Measurements from ENCODE around the gene CYTH1.

The CYTH1 gene

GRCh38 chr17:78687944-78688343, 94.1 kb downstream of the CYTH1 start:
- TF ChIP-seq ZNF274 (IDR thresholded peaks at IDR 0.05; ENCODE audit: low read depth, low read length) = no peak
- no peak overlapping the region for H3K4me3 ChIP-seq (ENCODE audit: low read length)

GRCh38 chr17:78687125-78687524, 94.9 kb downstream of the CYTH1 start:
- TF ChIP-seq ZNF274 (IDR thresholded peaks at IDR 0.05; ENCODE audit: low read depth, low read length) = no peak
- no peak overlapping the region for H3K4me3 ChIP-seq (ENCODE audit: low read length)

GRCh38 chr17:78684026-78684425, 98.0 kb downstream of the CYTH1 start:
- H3K4me3 ChIP-seq (ENCODE audit: low read length) = no peak overlapping the region
- no peak for TF ChIP-seq ZNF274 (IDR thresholded peaks at IDR 0.05; ENCODE audit: low read depth, low read length)

GRCh38 chr17:78683408-78683961, 98.6 kb downstream of the CYTH1 start:
- TF ChIP-seq ZNF274 (IDR thresholded peaks at IDR 0.05; ENCODE audit: low read depth, low read length) = no peak
- no peak overlapping the region for H3K4me3 ChIP-seq (ENCODE audit: low read length)

- no peak overlapping the region for H3K4me3 ChIP-seq (ENCODE audit: low read length)
- TF ChIP-seq ZNF274 (IDR thresholded peaks at IDR 0.05; ENCODE audit: low read depth, low read length) = no peak
Observed at GRCh38 chr17:78682363-78682762, 99.7 kb downstream of the CYTH1 start.

- no peak overlapping the region for H3K4me3 ChIP-seq (ENCODE audit: low read length)
- TF ChIP-seq ZNF274 (IDR thresholded peaks at IDR 0.05; ENCODE audit: low read depth, low read length) = no peak
Observed at GRCh38 chr17:78680436-78680835, 101.6 kb downstream of the CYTH1 start.

- no peak for TF ChIP-seq ZNF274 (IDR thresholded peaks at IDR 0.05; ENCODE audit: low read depth, low read length)
- H3K4me3 ChIP-seq (ENCODE audit: low read length) = no peak overlapping the region
Observed at GRCh38 chr17:78679495-78680395, 102.3 kb downstream of the CYTH1 start.

- no peak overlapping the region for H3K4me3 ChIP-seq (ENCODE audit: low read length)
- TF ChIP-seq ZNF274 (IDR thresholded peaks at IDR 0.05; ENCODE audit: low read depth, low read length) = no peak
Observed at GRCh38 chr17:78678711-78679110, 103.4 kb downstream of the CYTH1 start.

GRCh38 chr17:78678222-78678557, 103.9 kb downstream of the CYTH1 start:
- TF ChIP-seq ZNF274 (IDR thresholded peaks at IDR 0.05; ENCODE audit: low read depth, low read length) = no peak

GRCh38 chr17:78677303-78678221, 104.5 kb downstream of the CYTH1 start:
- H3K4me3 ChIP-seq (ENCODE audit: low read length) = no peak overlapping the region
- TF ChIP-seq ZNF274 (IDR thresholded peaks at IDR 0.05; ENCODE audit: low read depth, low read length) = no peak

More at GRCh38 chr17:78678222-78678557, 103.9 kb downstream of the CYTH1 start:
- H3K4me3 ChIP-seq (ENCODE audit: low read length) = no peak overlapping the region

- H3K4me3 ChIP-seq (ENCODE audit: low read length) = no peak overlapping the region
- no peak for TF ChIP-seq ZNF274 (IDR thresholded peaks at IDR 0.05; ENCODE audit: low read depth, low read length)
Observed at GRCh38 chr17:78676412-78677302, 105.4 kb downstream of the CYTH1 start.

GRCh38 chr17:78675836-78676235, 106.2 kb downstream of the CYTH1 start:
- no peak for TF ChIP-seq ZNF274 (IDR thresholded peaks at IDR 0.05; ENCODE audit: low read depth, low read length)

GRCh38 chr17:78675316-78675616, 106.8 kb downstream of the CYTH1 start:
- no peak for TF ChIP-seq ZNF274 (IDR thresholded peaks at IDR 0.05; ENCODE audit: low read depth, low read length)
- H3K4me3 ChIP-seq (ENCODE audit: low read length) = no peak overlapping the region

More at GRCh38 chr17:78675836-78676235, 106.2 kb downstream of the CYTH1 start:
- no peak overlapping the region for H3K4me3 ChIP-seq (ENCODE audit: low read length)
